ENCODE measurements around the gene DHTKD1. TPM values are rescaled to one million over a fixed set of nuclear protein-coding genes. Genes with fewer than 3 reads are reported as not detected.
"Not testable (repeated sequence)": the region's sequence is repeated elsewhere in the genome, so short reads cannot be mapped to it uniquely, and the experiment has no call there.

The DHTKD1 gene
- total RNA-seq, 1 experiment from 2014 or later: 8.1 TPM

- peak overlapping the region; percentile 57 for H3K27ac ChIP-seq (ENCODE audit: low read length)
- ChIA-PET CTCF (no interaction called here), POLR2A (ENCODE audit: unreplicated experiment) (no interaction called here)
- no peaks in the 10 kb centered on the region for H3K9me2 ChIP-seq (replicated peaks; ENCODE audit: low read length)
- no peak overlapping the region for H2AFZ ChIP-seq (ENCODE audit: low read length)
- no peak overlapping the region for H3K4me3 ChIP-seq (ENCODE audit: low read length)
- no peaks in the 10 kb centered on the region for H3F3A ChIP-seq (ENCODE audit: low read length, unreplicated experiment)
- DNase-seq (peak; percentile 25), ATAC-seq (peak; percentile 46; the same call in 1 of the 2 replicates)
- H3K9me3 ChIP-seq (ENCODE audit: low read length): no peaks in the 10 kb centered on the region
- no peak overlapping the region for H3K4me2 ChIP-seq (ENCODE audit: low read length)
- no peaks in the 10 kb centered on the region for H3K36me3 ChIP-seq (ENCODE audit: low read depth, low read length)
- H3K9ac ChIP-seq (ENCODE audit: low read length): no peak overlapping the region
- H4K20me1 ChIP-seq (ENCODE audit: low read length): no peaks in the 10 kb centered on the region
- BruUV-seq (replicated peaks): no TSS peak
- intact Hi-C loops (cut with micrococcal nuclease): no loop called here
- H3K27me3 ChIP-seq (ENCODE audit: low read length): no peaks in the 10 kb centered on the region
- H3K79me2 ChIP-seq (ENCODE audit: low read length): no peaks in the 10 kb centered on the region
- TF ChIP-seq CTCF (conservative IDR thresholded peaks at IDR 0.05; ENCODE audit: low read depth, low read length) (no peak), EZH2phosphoT487 (IDR thresholded peaks at IDR 0.05; ENCODE audit: borderline replicate concordance, low read length) (no peak), EZH2 (IDR thresholded peaks at IDR 0.05; ENCODE audit: low read length, unreplicated experiment) (no peak)
- H3K4me1 ChIP-seq (ENCODE audit: insufficient read depth, low read length): peaks cover 12% of the 10 kb centered on the region; the same call in 1 of the 2 replicates
These were observed 13.3 kb downstream of the DHTKD1 start for GRCh38 chr10:12081879-12082557.

GRCh38 chr10:12088919-12089318, 20.2 kb downstream of the DHTKD1 start:
- H2AFZ ChIP-seq (ENCODE audit: low read length): no peak overlapping the region
- H3K36me3 ChIP-seq (ENCODE audit: low read depth, low read length): no peaks in the 10 kb centered on the region
- DNase-seq (no peak), ATAC-seq (no peak)
- no peaks in the 10 kb centered on the region for H3K9me2 ChIP-seq (replicated peaks; ENCODE audit: low read length)
- H3K9ac ChIP-seq (ENCODE audit: low read length): no peak overlapping the region
- H3K27me3 ChIP-seq (ENCODE audit: low read length): no peaks in the 10 kb centered on the region
- intact Hi-C loops (cut with micrococcal nuclease): no loop called here
- H3K4me2 ChIP-seq (ENCODE audit: low read length): no peak overlapping the region
- H3F3A ChIP-seq (ENCODE audit: low read length, unreplicated experiment): no peaks in the 10 kb centered on the region
- TF ChIP-seq EZH2 (IDR thresholded peaks at IDR 0.05; ENCODE audit: low read length, unreplicated experiment) (no peak), CTCF (conservative IDR thresholded peaks at IDR 0.05; ENCODE audit: low read depth, low read length) (no peak), EZH2phosphoT487 (IDR thresholded peaks at IDR 0.05; ENCODE audit: borderline replicate concordance, low read length) (no peak)
- no peaks in the 10 kb centered on the region for H4K20me1 ChIP-seq (ENCODE audit: low read length)
- H3K79me2 ChIP-seq (ENCODE audit: low read length): no peaks in the 10 kb centered on the region
- POLR2A ChIA-PET (ENCODE audit: unreplicated experiment): no interaction called here
- H3K4me3 ChIP-seq (ENCODE audit: low read length): no peak overlapping the region
- H3K4me1 ChIP-seq (ENCODE audit: insufficient read depth, low read length): no peaks in the 10 kb centered on the region
- H3K27ac ChIP-seq (ENCODE audit: low read length): no peak overlapping the region
- BruUV-seq (replicated peaks): no TSS peak
- CTCF ChIA-PET: no interaction called here
- no peaks in the 10 kb centered on the region for H3K9me3 ChIP-seq (ENCODE audit: low read length)

- H3K9ac ChIP-seq (ENCODE audit: low read length): no peak overlapping the region
These were observed 22.7 kb downstream of the DHTKD1 start for GRCh38 chr10:12091421-12091820.

GRCh38 chr10:12097361-12097760, 28.6 kb downstream of the DHTKD1 start:
- POLR2A ChIA-PET (ENCODE audit: unreplicated experiment): not testable (repeated sequence)

More at GRCh38 chr10:12091421-12091820, 22.7 kb downstream of the DHTKD1 start:
- H3F3A ChIP-seq (ENCODE audit: low read length, unreplicated experiment): no peaks in the 10 kb centered on the region
- H3K4me2 ChIP-seq (ENCODE audit: low read length): no peak overlapping the region
- CTCF ChIA-PET: no interaction called here
- no peaks in the 10 kb centered on the region for H3K9me3 ChIP-seq (ENCODE audit: low read length)
- no peaks in the 10 kb centered on the region for H3K27me3 ChIP-seq (ENCODE audit: low read length)
- intact Hi-C loops (cut with micrococcal nuclease): no loop called here
- TF ChIP-seq CTCF (conservative IDR thresholded peaks at IDR 0.05; ENCODE audit: low read depth, low read length): no peak
- no peak for TF ChIP-seq EZH2 (IDR thresholded peaks at IDR 0.05; ENCODE audit: low read length, unreplicated experiment)
- no peak for TF ChIP-seq EZH2phosphoT487 (IDR thresholded peaks at IDR 0.05; ENCODE audit: borderline replicate concordance, low read length)
- no peaks in the 10 kb centered on the region for H3K9me2 ChIP-seq (replicated peaks; ENCODE audit: low read length)
- H4K20me1 ChIP-seq (ENCODE audit: low read length): no peaks in the 10 kb centered on the region
- H3K27ac ChIP-seq (ENCODE audit: low read length): no peak overlapping the region
- H3K4me1 ChIP-seq (ENCODE audit: insufficient read depth, low read length): no peaks in the 10 kb centered on the region
- H2AFZ ChIP-seq (ENCODE audit: low read length): no peak overlapping the region
- no peaks in the 10 kb centered on the region for H3K79me2 ChIP-seq (ENCODE audit: low read length)
- BruUV-seq (replicated peaks): no TSS peak
- DNase-seq (no peak), ATAC-seq (no peak)
- no peaks in the 10 kb centered on the region for H3K36me3 ChIP-seq (ENCODE audit: low read depth, low read length)
- H3K4me3 ChIP-seq (ENCODE audit: low read length): no peak overlapping the region
- POLR2A ChIA-PET (ENCODE audit: unreplicated experiment): no interaction called here

More at GRCh38 chr10:12097361-12097760, 28.6 kb downstream of the DHTKD1 start:
- H3K9ac ChIP-seq (ENCODE audit: low read length); H3F3A ChIP-seq (ENCODE audit: low read length, unreplicated experiment); H2AFZ ChIP-seq (ENCODE audit: low read length); H3K4me3 ChIP-seq (ENCODE audit: low read length); H3K36me3 ChIP-seq (ENCODE audit: low read depth, low read length); ATAC-seq; H3K79me2 ChIP-seq (ENCODE audit: low read length); H4K20me1 ChIP-seq (ENCODE audit: low read length); CTCF ChIA-PET; DNase-seq; H3K27me3 ChIP-seq (ENCODE audit: low read length); intact Hi-C loops (cut with micrococcal nuclease); H3K9me2 ChIP-seq (replicated peaks; ENCODE audit: low read length); H3K4me2 ChIP-seq (ENCODE audit: low read length); BruUV-seq (replicated peaks); H3K9me3 ChIP-seq (ENCODE audit: low read length): not testable (repeated sequence)
- Histone ChIP-seq H3K27ac (ENCODE audit: low read length) (peak overlapping the region; percentile 25; the same call in 1 of the 2 replicates), H3K4me1 (ENCODE audit: insufficient read depth, low read length) (peaks cover 11% of the 10 kb centered on the region)
